Prostate gland (tissue), 2 donors: ENCODE results near the gene CTSF. TPM values are rescaled to one million over a fixed set of nuclear protein-coding genes. Genes with fewer than 3 reads are reported as not detected.
"Not testable (repeated sequence)": the region's sequence is repeated elsewhere in the genome, so short reads cannot be mapped to it uniquely, and the experiment has no call there.

ENCODE experiments used
- DNase-seq: peaks from one replicate; pipeline ENCODE4 v3.0.0-alpha.2; 2019; ENCODE audit warnings: low spot score
- H3K27ac ChIP-seq, 2 donors: fragments of 200-600 bp; sonication (generic); 2 replicates each; pipeline ENCODE4 v1.5.1; 2017 to 2019
- H3K27me3 ChIP-seq: fragments of 200-600 bp; sonication (generic); replicated peaks from 2 replicates; pipeline ENCODE4 v1.5.1; 2019; ENCODE audit not compliant: insufficient read depth
- H3K36me3 ChIP-seq, 2 donors: fragments of 200-600 bp; sonication (generic); 1 replicate in 1 of 2; 2 replicates in 1 of 2; pipeline versions ENCODE4 v1.5.1 to v1.8.1; 2017 to 2019
- H3K4me1 ChIP-seq: fragments of 200-600 bp; sonication (generic); replicated peaks from 2 replicates; pipeline ENCODE4 v1.5.1; 2019
- H3K4me3 ChIP-seq, 2 donors: fragments of 200-600 bp; sonication (generic); 2 replicates each; pipeline ENCODE4 v1.5.1; 2017 to 2019
- H3K9me3 ChIP-seq: fragments of 200-600 bp; sonication (generic); 2 replicates; pipeline ENCODE4 v1.5.1; 2017
- POLR2A ChIP-seq: fragments of 450-650 bp; IDR thresholded peaks from one replicate; pipeline ENCODE4 v1.6.1; 2016; ENCODE audit warnings: antibody characterized with exemption, mild to moderate bottlenecking
- POLR2AphosphoS5 ChIP-seq: sonication (generic); formaldehyde crosslinking; IDR thresholded peaks from one replicate; pipeline ENCODE4 v1.6.1; 2017; ENCODE audit warnings: antibody characterized with exemption
- WGBS: methylation state at CpG from one replicate; pipeline ENCODE4 v1.1.5; 2018; 5-methylcytosine and 5-hydroxymethylcytosine counted together
- intact Hi-C: fragments of 100-400 bp; cut with DNase I; formaldehyde crosslinking; loops from one replicate; pipeline ENCODE4 v1.14.2; 2022
- total RNA-seq, 2 donors: library from RNA; depleted of rRNA; stranded (reverse); fragments of >200 nt; gene quantifications; one replicate each; pipeline ENCODE4 v1.1.0, GENCODE V29; 2016
- TF ChIP-seq, protein P1 (sequence below), 4 experiments: fragments of 200-600 bp in 2 of 4; fragments of 450-650 bp in 2 of 4; sonication (generic) in 2 of 4; IDR thresholded peaks; 1 replicate in 3 of 4; 2 replicates in 1 of 4; pipeline ENCODE4 v1.5.1; 2016 to 2019; ENCODE audit warnings: antibody characterized with exemption in 4 of 4, mild to moderate bottlenecking in 2 of 4, moderate library complexity in 2 of 4

Gene CTSF
- total RNA-seq, 2 donors from 2014 or later: 119 to 130 TPM

DNA sequence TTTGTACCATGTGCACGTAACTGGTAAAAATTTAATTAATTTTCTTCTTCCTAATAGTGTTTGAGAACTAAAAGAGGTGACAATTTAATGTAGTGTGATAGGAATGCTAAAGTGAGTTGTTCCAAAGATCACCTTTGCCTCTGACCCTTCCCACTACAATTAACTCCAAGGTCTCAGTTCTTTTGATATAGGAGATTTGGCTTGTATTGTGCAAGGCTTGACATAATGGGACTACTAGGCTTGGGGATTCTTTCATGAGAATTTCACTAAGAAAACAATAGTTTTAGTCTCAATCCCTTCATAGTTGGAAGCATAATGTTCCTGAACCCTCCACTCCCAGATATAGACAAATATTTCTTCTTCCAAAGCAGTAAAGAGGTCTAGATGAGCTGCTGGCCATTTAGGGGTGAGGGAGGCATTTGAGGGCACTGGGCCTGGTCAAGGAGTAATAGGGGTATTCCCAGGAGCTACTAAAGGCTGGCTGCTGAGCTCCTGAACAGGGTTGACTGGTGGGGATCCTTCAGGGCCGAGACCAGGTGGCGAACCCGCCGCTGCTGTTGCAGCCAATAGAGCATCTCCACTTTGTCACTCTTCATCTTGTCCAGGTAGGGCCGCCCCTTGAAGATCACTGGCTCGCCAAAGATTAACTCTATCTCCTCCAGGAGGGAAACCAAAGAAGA lies 21.7 kb upstream of the CTSF start:
- no peak for DNase-seq
- H3K9me3 ChIP-seq: no peaks in the 10 kb centered on the region
- H3K27me3 ChIP-seq: no peaks in the 10 kb centered on the region
- H3K27ac ChIP-seq: no peak overlapping the region
- peaks cover 7% of the 10 kb centered on the region for H3K4me1 ChIP-seq
- 96% methylated on average over 7 of the region's 7 CpGs for WGBS
- no peak overlapping the region for H3K4me3 ChIP-seq
- TF ChIP-seq POLR2A (no peak), POLR2AphosphoS5 (no peak)
- H3K36me3 ChIP-seq: no peaks in the 10 kb centered on the region
- intact Hi-C loops: loop anchor here (5.0 kb wide), 1 partner anchor 87 kb away; the partner anchor contains the start of gene RBM4B

DNA sequence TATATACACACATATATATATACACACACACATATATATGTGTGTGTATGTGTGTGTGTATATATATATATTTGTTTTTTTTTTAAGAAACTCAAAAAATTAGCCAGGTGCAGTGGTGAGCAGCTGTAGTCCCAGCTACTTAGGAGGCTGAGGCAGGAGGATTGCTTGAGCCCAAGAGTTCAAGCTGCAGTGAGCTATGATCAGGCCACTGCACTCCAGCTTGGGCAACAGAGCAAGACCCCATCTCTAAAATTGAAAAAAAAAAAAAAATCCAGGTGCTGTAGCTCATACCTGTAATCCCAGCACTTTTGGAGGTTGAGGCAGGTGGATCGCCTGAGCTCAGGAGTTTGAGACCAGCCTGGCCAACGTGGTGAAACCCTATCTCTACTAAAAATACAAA lies 20.9 kb upstream of the CTSF start:
- H3K27ac ChIP-seq, H3K4me3 ChIP-seq, DNase-seq, intact Hi-C loops, H3K4me1 ChIP-seq, H3K27me3 ChIP-seq, H3K36me3 ChIP-seq, H3K9me3 ChIP-seq: not testable (repeated sequence)
- whole genome bisulfite sequencing: 70% methylated on average over 2 of the region's 2 CpGs

GRCh38 chr11:66586136-66586535 lies 17.7 kb upstream of the CTSF start:
- Histone ChIP-seq H3K36me3 (no peaks in the 10 kb centered on the region), H3K27ac (no peak overlapping the region), H3K27me3 (no peaks in the 10 kb centered on the region), H3K9me3 (no peaks in the 10 kb centered on the region), H3K4me3 (no peak overlapping the region), H3K4me1 (no peaks in the 10 kb centered on the region)
- no peak for DNase-seq
- TF ChIP-seq POLR2AphosphoS5: no peak
- no peak for TF ChIP-seq POLR2A
- TF ChIP-seq, protein P1, sequence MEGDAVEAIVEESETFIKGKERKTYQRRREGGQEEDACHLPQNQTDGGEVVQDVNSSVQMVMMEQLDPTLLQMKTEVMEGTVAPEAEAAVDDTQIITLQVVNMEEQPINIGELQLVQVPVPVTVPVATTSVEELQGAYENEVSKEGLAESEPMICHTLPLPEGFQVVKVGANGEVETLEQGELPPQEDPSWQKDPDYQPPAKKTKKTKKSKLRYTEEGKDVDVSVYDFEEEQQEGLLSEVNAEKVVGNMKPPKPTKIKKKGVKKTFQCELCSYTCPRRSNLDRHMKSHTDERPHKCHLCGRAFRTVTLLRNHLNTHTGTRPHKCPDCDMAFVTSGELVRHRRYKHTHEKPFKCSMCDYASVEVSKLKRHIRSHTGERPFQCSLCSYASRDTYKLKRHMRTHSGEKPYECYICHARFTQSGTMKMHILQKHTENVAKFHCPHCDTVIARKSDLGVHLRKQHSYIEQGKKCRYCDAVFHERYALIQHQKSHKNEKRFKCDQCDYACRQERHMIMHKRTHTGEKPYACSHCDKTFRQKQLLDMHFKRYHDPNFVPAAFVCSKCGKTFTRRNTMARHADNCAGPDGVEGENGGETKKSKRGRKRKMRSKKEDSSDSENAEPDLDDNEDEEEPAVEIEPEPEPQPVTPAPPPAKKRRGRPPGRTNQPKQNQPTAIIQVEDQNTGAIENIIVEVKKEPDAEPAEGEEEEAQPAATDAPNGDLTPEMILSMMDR (IDR thresholded peaks at IDR 0.05): no peak
- WGBS: 67% methylated on average over 2 of the region's 2 CpGs
- intact Hi-C loops: no loop called here

GRCh38 chr11:66585447-66585846 lies 17.0 kb upstream of the CTSF start:
- WGBS: 92% methylated on average over 1 of the region's 1 CpG
- H3K4me3 ChIP-seq, H3K9me3 ChIP-seq, H3K4me1 ChIP-seq, DNase-seq, H3K27me3 ChIP-seq, intact Hi-C loops, H3K36me3 ChIP-seq, H3K27ac ChIP-seq: not testable (repeated sequence)

DNA sequence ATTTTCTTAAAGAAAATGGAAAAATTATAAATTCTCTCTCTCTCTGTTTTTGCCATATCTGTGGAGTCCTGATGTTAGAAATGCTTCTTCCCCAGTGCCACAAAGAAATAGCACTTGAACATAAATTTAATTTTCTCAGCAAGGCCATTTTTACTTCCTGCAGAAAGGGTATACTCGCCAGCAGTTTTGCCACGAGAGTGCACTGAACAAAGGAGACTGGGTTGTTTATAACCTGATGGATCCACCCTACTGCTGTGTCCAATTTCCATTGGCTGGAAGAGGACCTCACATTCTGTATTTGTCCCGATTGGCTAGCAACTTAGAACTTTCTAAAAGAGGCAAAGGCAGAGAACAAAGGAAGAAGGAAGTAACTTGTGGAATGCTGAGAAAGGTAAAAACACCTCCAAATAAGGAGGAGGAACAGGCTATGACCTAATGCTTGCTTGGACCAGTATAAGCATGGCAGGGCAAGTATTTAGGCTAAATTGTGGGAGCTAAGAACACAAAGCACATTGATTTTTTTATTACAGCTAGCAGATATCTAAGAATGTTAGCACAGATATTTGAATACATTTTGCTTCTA lies 14.2 kb upstream of the CTSF start:
- H3K4me3 ChIP-seq, H3K27ac ChIP-seq, H3K36me3 ChIP-seq, H3K27me3 ChIP-seq, H3K4me1 ChIP-seq, intact Hi-C loops, H3K9me3 ChIP-seq, DNase-seq: not testable (repeated sequence)
- 89% methylated on average over 3 of the region's 3 CpGs for WGBS

DNA sequence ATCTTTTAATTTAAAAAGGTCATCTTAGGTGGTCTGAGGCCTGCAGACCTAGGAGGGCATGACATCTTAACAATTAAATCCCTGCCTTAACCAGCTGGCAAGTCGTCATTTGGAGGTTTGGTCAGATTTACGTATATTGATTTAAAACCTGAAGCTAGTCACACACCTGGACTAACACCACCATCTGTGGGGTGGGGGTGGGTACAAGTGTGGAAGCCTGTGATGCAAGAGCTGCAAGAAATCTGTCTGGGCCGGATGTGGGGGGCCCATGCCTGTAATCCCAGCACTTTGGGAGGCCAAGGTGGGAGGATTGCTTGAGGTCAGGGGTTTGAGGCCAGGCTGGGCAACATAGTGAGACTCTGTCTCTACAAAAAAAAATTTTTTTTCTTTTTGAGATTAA lies 12.9 kb upstream of the CTSF start:
- DNase-seq: no peak
- Histone ChIP-seq H3K9me3 (no peaks in the 10 kb centered on the region), H3K27me3 (no peaks in the 10 kb centered on the region), H3K4me3 (no peak overlapping the region), H3K36me3 (no peaks in the 10 kb centered on the region), H3K27ac (no peak overlapping the region), H3K4me1 (no peaks in the 10 kb centered on the region)
- intact Hi-C loops: no loop called here
- TF ChIP-seq POLR2A (no peak), POLR2AphosphoS5 (no peak)
- TF ChIP-seq, protein P1 (IDR thresholded peaks at IDR 0.05): no peak
- 79% methylated on average over 3 of the region's 3 CpGs for WGBS

DNA sequence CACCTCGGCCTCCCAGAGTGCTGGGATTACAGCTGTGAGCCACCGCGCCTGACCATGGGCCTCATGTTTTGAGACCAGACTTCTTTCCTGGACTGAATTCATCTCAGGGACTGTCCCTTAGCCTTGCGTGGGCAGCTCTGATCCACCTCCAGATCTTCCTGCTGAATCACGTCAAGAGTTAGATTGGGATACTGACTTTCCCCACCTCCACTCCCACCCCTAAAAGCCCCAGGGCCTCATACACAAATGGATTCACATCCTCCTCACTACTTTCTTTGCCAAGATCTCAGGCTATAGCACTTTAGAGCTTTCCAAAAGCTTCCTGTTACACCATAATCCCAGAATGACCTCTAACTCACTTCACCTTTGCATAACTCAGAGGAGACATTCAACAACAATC lies 12.4 kb upstream of the CTSF start:
- Histone ChIP-seq H3K27ac (no peak overlapping the region), H3K4me1 (no peaks in the 10 kb centered on the region), H3K27me3 (no peaks in the 10 kb centered on the region), H3K9me3 (no peaks in the 10 kb centered on the region), H3K4me3 (no peak overlapping the region), H3K36me3 (no peaks in the 10 kb centered on the region)
- TF ChIP-seq, protein P1 (IDR thresholded peaks at IDR 0.05): no peak
- TF ChIP-seq POLR2A: no peak
- TF ChIP-seq POLR2AphosphoS5: no peak
- WGBS: 82% methylated on average over 5 of the region's 5 CpGs
- DNase-seq: no peak
- intact Hi-C loops: no loop called here
